ENCODE results near the gene SKI. TPM values are rescaled to one million over a fixed set of nuclear protein-coding genes. Genes with fewer than 3 reads are reported as not detected.
"Not testable (repeated sequence)": the region's sequence is repeated elsewhere in the genome, so short reads cannot be mapped to it uniquely, and the experiment has no call there.

The SKI gene
- total RNA-seq, 4 donors from 2014 or later: 35.3 to 54.0 (median 47.3) TPM

DNA sequence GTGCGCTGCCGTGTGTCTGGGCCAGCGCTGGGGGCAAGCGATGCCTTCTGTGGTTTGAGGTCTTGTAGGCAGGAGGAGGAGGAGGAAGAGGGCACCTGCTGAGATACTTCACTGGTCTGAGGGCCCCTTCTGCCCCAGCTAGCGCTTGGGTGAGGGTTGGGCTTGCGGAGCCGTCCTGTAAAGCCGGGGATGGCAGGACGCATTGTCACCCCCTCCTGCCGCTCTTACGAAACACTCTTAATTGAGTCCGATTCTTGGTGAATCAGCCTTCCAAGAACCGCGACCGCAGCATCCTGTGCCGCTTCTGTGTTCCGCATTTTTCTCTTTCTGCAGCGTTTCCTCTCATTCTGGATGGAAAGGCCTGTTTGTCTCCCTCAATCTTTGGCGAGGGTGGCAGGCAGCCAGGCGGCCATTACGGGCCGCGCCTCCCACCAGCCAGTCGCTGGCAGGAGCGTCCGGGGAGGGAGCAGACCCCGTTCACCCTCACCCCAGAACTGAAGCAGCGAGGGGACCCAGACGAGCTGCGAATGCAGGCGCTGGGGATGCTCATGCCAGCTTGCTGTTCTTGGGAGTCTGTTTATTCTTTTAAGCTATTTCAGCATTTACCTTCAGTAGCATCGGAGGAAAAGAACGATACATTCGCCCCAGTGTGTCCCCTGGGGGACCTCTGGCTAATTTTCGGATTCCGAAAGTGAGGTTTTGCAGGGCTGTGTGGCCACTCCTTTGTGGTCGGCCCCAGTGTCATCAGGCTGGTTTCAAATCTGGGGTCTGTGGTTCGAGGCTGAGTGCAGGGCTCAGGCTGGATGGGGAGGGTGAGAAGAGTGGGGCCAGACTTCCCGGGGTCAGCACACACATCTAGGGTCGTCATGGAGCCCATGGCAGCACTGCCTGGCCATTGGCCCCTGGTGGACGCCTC is 62.7 kb downstream of the SKI start:
- TF ChIP-seq, protein P1, sequence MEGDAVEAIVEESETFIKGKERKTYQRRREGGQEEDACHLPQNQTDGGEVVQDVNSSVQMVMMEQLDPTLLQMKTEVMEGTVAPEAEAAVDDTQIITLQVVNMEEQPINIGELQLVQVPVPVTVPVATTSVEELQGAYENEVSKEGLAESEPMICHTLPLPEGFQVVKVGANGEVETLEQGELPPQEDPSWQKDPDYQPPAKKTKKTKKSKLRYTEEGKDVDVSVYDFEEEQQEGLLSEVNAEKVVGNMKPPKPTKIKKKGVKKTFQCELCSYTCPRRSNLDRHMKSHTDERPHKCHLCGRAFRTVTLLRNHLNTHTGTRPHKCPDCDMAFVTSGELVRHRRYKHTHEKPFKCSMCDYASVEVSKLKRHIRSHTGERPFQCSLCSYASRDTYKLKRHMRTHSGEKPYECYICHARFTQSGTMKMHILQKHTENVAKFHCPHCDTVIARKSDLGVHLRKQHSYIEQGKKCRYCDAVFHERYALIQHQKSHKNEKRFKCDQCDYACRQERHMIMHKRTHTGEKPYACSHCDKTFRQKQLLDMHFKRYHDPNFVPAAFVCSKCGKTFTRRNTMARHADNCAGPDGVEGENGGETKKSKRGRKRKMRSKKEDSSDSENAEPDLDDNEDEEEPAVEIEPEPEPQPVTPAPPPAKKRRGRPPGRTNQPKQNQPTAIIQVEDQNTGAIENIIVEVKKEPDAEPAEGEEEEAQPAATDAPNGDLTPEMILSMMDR (IDR thresholded peaks at IDR 0.05): no peak
- DNase-seq (ENCODE audit: low spot score) (peak; percentile 59), ATAC-seq (ENCODE audit: low FRiP score) (peak; percentile 79)

DNA sequence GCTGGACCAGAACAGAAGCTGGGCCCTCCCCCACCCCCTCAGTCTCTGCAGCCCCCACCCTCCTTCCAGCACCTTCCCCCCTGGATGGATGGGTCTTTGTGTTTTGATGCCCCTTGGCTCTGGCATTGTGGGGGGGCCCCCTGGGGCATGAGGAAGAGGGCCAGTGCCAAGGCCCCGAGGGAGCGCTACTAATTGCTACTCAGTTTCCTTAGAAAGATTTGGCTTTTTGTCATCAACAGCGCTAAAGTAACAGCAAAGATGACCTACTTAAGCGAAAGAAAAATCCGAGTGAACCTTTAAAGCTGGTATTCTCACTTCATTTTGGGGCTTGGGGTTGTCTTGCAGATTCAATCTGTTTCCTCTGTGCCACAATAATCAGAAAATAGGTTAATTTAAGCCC is 63.5 kb downstream of the SKI start:
- TF ChIP-seq, protein P1 (IDR thresholded peaks at IDR 0.05): no peak
- DNase-seq (ENCODE audit: low spot score) (no peak), ATAC-seq (ENCODE audit: low FRiP score) (no peak)

DNA sequence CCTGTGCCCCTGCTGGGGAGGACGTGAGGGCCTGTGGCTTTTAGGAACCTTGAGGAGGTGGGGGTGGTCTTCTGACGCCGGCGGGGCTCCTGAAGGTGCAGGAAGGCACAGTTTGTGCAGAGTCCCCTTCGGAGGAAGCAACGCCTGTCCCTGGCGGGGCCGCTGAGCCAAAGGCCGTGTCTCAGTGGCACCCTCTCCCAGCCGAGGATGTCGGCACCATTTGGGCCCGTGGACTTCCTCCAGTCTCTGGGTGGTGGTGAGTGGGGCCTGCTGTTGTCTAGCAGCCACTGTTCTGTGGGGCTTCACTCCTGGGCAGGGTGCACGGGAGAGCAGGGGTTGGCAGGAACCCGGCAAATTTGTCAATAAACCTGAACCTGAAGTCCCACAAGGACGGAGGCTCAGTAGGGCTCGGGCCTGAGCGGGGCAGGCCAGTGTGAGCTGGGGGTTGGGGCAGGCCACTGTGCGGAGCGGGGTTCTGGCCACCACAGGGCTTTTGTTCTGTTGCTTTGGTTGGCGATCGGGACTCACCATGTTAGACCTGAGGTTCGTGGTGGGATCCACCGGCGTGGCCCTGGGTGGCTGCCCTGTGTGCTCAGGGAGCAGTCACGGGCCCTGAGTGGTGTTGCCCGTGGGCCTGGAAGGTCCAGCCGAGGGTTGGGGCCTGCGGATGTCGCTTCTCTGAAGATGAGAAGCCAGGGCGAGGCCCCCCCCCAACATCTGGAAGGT is 64.8 kb downstream of the SKI start:
- TF ChIP-seq, protein P1 (IDR thresholded peaks at IDR 0.05): no peak
- DNase-seq (ENCODE audit: low spot score): no peak
- ATAC-seq (ENCODE audit: low FRiP score): no peak

DNA sequence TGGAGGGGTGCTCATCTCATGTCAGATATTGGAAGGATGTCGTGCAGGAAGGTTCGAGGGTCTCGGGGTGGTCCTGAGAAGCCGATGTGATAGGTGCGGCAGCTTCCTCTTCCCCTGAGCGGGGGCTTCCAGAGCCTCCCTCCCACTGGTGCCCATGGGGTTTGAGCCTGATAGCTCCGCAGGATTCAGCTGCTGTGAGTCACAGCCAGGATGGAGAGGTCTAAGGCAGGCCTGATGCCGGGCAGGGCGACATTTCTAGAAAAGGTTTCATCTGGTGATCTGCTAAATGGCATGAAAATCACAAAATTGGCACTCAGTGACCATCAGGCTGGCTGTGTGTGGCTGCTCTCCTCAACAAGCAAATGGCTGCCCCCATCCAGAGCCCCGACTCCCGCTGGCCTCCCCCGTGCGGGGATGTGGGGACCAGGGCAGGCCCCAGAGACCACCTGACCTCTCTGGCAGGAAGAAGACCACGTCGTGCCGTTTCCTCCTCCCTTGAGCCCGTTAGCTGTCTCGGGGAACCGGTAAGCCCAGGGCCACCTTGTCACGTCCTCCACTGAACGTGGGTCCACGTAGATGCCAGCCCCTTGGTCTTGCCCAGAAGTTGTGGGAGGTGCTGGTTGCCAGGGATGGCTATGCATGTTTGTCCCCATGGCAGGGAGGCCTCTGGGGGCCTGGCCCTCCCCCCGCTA is 66.1 kb downstream of the SKI start:
- DNase-seq (ENCODE audit: low spot score) (no peak), ATAC-seq (ENCODE audit: low FRiP score) (no peak)
- TF ChIP-seq, protein P1 (IDR thresholded peaks at IDR 0.05): no peak

DNA sequence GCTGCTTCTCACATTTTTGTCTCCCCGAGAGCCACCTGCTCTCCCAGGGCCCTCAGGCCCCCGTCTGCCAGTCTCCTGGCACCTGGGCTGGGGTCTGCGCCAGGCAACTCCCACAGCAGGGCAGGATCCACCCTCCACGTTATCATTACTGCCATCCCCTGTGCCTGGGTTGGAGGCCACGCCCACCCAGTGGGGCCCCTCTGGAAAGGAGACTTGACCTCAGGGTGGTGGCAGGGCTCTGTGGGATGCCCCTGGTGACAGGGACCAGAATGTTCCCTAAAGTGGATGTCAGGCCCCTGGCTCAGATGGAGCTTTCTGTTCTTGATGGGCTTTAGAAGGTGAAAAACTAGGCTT is 66.6 kb downstream of the SKI start:
- no peak for ATAC-seq (ENCODE audit: low FRiP score)
- TF ChIP-seq, protein P1 (IDR thresholded peaks at IDR 0.05): no peak
- no peak for DNase-seq (ENCODE audit: low spot score)

DNA sequence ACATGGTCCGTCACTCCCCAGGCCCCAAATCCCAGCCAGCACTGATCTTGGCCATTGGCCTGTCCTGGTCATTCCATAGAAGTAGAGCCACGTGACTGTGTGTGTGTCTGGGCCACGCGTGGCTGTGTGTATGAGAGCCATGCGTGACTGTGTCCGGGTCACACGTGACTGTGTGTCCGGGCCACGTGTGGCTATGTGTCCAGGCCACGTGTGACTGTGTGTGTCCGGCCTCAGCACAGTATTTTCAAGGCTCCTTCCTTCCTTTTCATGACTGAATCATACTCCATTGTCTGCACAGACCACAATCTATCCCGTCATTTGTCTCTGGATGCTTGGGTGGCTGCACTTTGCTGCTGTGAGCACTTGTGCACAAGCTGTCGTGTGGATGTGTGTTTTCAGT is 67.4 kb downstream of the SKI start:
- ATAC-seq (ENCODE audit: low FRiP score): no peak

DNA sequence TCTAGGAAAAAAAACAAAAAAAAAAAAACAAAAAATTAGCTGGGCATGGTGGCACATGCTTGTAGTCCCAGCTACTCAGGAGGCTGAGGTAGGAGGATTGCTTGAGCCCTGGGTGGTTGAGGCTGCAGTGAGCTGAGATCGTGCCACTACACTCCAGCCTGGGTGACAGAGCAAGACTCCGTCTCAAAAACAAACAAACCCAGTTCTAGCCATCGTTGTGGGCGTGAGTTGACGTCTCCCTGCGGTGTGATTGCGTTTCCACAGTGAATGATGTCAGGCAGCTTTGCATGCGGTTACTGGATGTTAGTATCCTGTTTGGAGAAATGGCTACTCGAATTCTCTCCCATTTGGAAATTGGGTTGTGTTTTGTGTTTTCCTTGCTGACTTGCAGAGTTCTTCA is 68.1 kb downstream of the SKI start:
- DNase-seq (ENCODE audit: low spot score); ATAC-seq (ENCODE audit: low FRiP score): not testable (repeated sequence)

More for the DNA sequence above, 67.4 kb downstream of the SKI start:
- no peak for DNase-seq (ENCODE audit: low spot score)
- TF ChIP-seq, protein P1 (IDR thresholded peaks at IDR 0.05): no peak

Data from omental fat pad (tissue), 4 donors.